Coronary artery (tissue), 2 donors: Measurements from ENCODE around the gene COIL.
A peak's percentile ranks its signal among the peaks of the same experiment; 100 is the strongest.
"Not testable (repeated sequence)": the region's sequence is repeated elsewhere in the genome, so short reads cannot be mapped to it uniquely, and the experiment has no call there.

ENCODE experiments used
- DNase-seq: peaks from one replicate; pipeline ENCODE4 v3.0.0-alpha.2; 2017; ENCODE audit warnings: low spot score
- H3K27ac ChIP-seq, 2 donors: fragments of 200-600 bp; sonication (generic); one replicate each; pipeline ENCODE4 v1.5.1; 2016 to 2019
- H3K4me3 ChIP-seq: fragments of 200-600 bp; sonication (generic); 2 replicates; pipeline ENCODE4 v1.5.1; 2016; ENCODE audit warnings: mild to moderate bottlenecking, moderate library complexity
- CTCF ChIP-seq: fragments of 200-600 bp; sonication (generic); IDR thresholded peaks from one replicate; pipeline ENCODE4 v1.5.1; 2019; ENCODE audit warnings: antibody characterized with exemption

The COIL gene

GRCh38 chr17:56987283-56987834 lies 26.5 kb upstream of the COIL start:
- TF ChIP-seq CTCF, result no peak
- no peak overlapping the region for H3K27ac ChIP-seq

GRCh38 chr17:56985371-56986162 lies 24.7 kb upstream of the COIL start:
- Histone ChIP-seq H3K27ac (no peak overlapping the region), H3K4me3 (no peak overlapping the region)
- no peak for DNase-seq
- TF ChIP-seq CTCF, result no peak

More at GRCh38 chr17:56987283-56987834, 26.5 kb upstream of the COIL start:
- no peak overlapping the region for H3K4me3 ChIP-seq
- DNase-seq, result no peak

- Histone ChIP-seq H3K4me3 (no peak overlapping the region), H3K27ac (no peak overlapping the region)
- no peak for TF ChIP-seq CTCF
- DNase-seq, result no peak
Observed at GRCh38 chr17:56983366-56983765, 22.5 kb upstream of the COIL start.

GRCh38 chr17:56982312-56982711 lies 21.5 kb upstream of the COIL start:
- no peak for TF ChIP-seq CTCF

GRCh38 chr17:56980526-56980925 lies 19.7 kb upstream of the COIL start:
- H3K27ac ChIP-seq, DNase-seq, H3K4me3 ChIP-seq: not testable (repeated sequence)

More at GRCh38 chr17:56982312-56982711, 21.5 kb upstream of the COIL start:
- H3K27ac ChIP-seq, result no peak overlapping the region
- DNase-seq, result no peak
- no peak overlapping the region for H3K4me3 ChIP-seq

- Histone ChIP-seq H3K27ac (peak overlapping the region; percentile 31 to 70), H3K4me3 (peak overlapping the region; percentile 81)
- DNase-seq, result no peak
- no peak for TF ChIP-seq CTCF
Observed at GRCh38 chr17:56979091-56979480, 18.2 kb upstream of the COIL start.

GRCh38 chr17:56978441-56979090 lies 17.7 kb upstream of the COIL start:
- H3K4me3 ChIP-seq, result peak overlapping the region; percentile 81
- no peak for TF ChIP-seq CTCF
- DNase-seq, result no peak
- peak overlapping the region; percentile 31 to 70 for H3K27ac ChIP-seq
